NCI-H1092 (cell line): ENCODE data around the gene PKIG.
"Not testable (repeated sequence)": the region's sequence is repeated elsewhere in the genome, so short reads cannot be mapped to it uniquely, and the experiment has no call there.

Experiments used
- DNase-seq: peaks from one replicate; lab custom pipeline; 2025; lab: John Stamatoyannopoulos, UW

Gene PKIG

GRCh38 chr20:44582311-44583025 lies at the start of gene PKIG:
PKIG (plus strand) TSS chr20:44582579; CDS start chr20:44614557, 31,978 bp downstream.
- DNase-seq: no peak

- no peak for DNase-seq
Measured at GRCh38 chr20:44532981-44533331, 49.4 kb upstream of the PKIG start.

- DNase-seq: no peak
Measured at GRCh38 chr20:44533928-44534327, 48.5 kb upstream of the PKIG start.

GRCh38 chr20:44536175-44536574 lies 46.2 kb upstream of the PKIG start:
- no peak for DNase-seq

GRCh38 chr20:44537993-44538392 lies 44.4 kb upstream of the PKIG start:
- DNase-seq: no peak

- no peak for DNase-seq
Measured at GRCh38 chr20:44540834-44541233, 41.5 kb upstream of the PKIG start.

GRCh38 chr20:44541992-44542391 lies 40.4 kb upstream of the PKIG start:
- DNase-seq: no peak

GRCh38 chr20:44542890-44543289 lies 39.5 kb upstream of the PKIG start:
- DNase-seq: no peak

- DNase-seq: no peak
Measured at GRCh38 chr20:44543358-44543757, 39.0 kb upstream of the PKIG start.

- DNase-seq: no peak
Measured at GRCh38 chr20:44544263-44544662, 38.1 kb upstream of the PKIG start.

- no peak for DNase-seq
Measured at GRCh38 chr20:44547419-44547818, 35.0 kb upstream of the PKIG start.

- no peak for DNase-seq
Measured at GRCh38 chr20:44549123-44549522, 33.3 kb upstream of the PKIG start.

GRCh38 chr20:44552050-44552449 lies 30.3 kb upstream of the PKIG start:
- DNase-seq: no peak

GRCh38 chr20:44552568-44552949 lies 29.8 kb upstream of the PKIG start:
- DNase-seq: no peak

GRCh38 chr20:44552950-44553908 lies 29.1 kb upstream of the PKIG start:
- DNase-seq: peak; percentile 0

GRCh38 chr20:44559302-44559701 lies 23.1 kb upstream of the PKIG start:
- no peak for DNase-seq

- no peak for DNase-seq
Measured at GRCh38 chr20:44560229-44560628, 22.1 kb upstream of the PKIG start.

- DNase-seq: not testable (repeated sequence)
Measured at GRCh38 chr20:44560818-44561217, 21.6 kb upstream of the PKIG start.

GRCh38 chr20:44561876-44562275 lies 20.5 kb upstream of the PKIG start:
- no peak for DNase-seq

GRCh38 chr20:44566018-44566417 lies 16.4 kb upstream of the PKIG start:
- no peak for DNase-seq

- no peak for DNase-seq
Measured at GRCh38 chr20:44566811-44567210, 15.6 kb upstream of the PKIG start.

GRCh38 chr20:44570367-44570766 lies 12.0 kb upstream of the PKIG start:
- no peak for DNase-seq

- DNase-seq: no peak
Measured at GRCh38 chr20:44571362-44571988, 10.9 kb upstream of the PKIG start.
